Cardiac muscle cell (in vitro differentiated cells and primary cell): ENCODE results near the gene SLC29A1. TPM values are rescaled to one million over a fixed set of nuclear protein-coding genes. Genes with fewer than 3 reads are reported as not detected.

Experiments
- DNase-seq, 2 donors: peaks; one replicate each; pipeline versions ENCODE4 v3.0.0 to v3.0.0-alpha.2; 2010 to 2017; ENCODE audit warnings: low read depth in 1 of 2, low spot score in 1 of 2
- H3K27ac ChIP-seq: fragments of 200-600 bp; sonication (generic); 2 replicates; pipeline ENCODE4 v1.5.1; 2016
- H3K27me3 ChIP-seq: fragments of 200-600 bp; sonication (generic); 2 replicates; pipeline ENCODE4 v1.6.0; 2016; ENCODE audit warnings: control low read depth
- H3K36me3 ChIP-seq: fragments of 200-600 bp; sonication (generic); 2 replicates; pipeline ENCODE4 v1.5.1; 2016; ENCODE audit warnings: control low read depth
- H3K4me1 ChIP-seq: fragments of 200-600 bp; sonication (generic); 2 replicates; pipeline ENCODE4 v1.8.1; 2017; ENCODE audit warnings: low read depth, mild to moderate bottlenecking, mixed run types
- H3K4me3 ChIP-seq: fragments of 200-600 bp; sonication (generic); 2 replicates; pipeline ENCODE4 v1.5.1; 2016; ENCODE audit warnings: mild to moderate bottlenecking
- H3K9me3 ChIP-seq: fragments of 200-600 bp; sonication (generic); 2 replicates; pipeline ENCODE4 v1.5.1; 2017; ENCODE audit warnings: low read depth, mild to moderate bottlenecking, control low read depth
- polyA plus RNA-seq: library from polyadenylated mRNA; unstranded; fragments of >200 nt; fragmentation: Nextera tagmentation; extraction: Ambion mirVana; gene quantifications from 2 replicates; pipeline ENCODE4 v1.2.1, GENCODE V29; 2016
- total RNA-seq: library from RNA; depleted of rRNA; stranded (reverse); fragments of >200 nt; gene quantifications from 2 replicates; pipeline ENCODE4 v1.2.3, GENCODE V29; 2016
- TF ChIP-seq, protein P1 (sequence below): IDR thresholded peaks from 2 replicates; pipeline ENCODE4 v1.5.1; 2012; ENCODE audit warnings: low read depth, mild to moderate bottlenecking, low read length

The SLC29A1 gene
- total and polyA plus RNA-seq, 2 experiments from 2014 or later, result 62.7 to 88.7 TPM

GRCh38 chr6:44272999-44273566 is 49.7 kb downstream of the SLC29A1 start:
- peaks cover 57% of the 10 kb centered on the region for H3K27me3 ChIP-seq
- no peak for DNase-seq
- no peaks in the 10 kb centered on the region for H3K36me3 ChIP-seq
- no peaks in the 10 kb centered on the region for H3K9me3 ChIP-seq
- H3K4me1 ChIP-seq, result peaks cover 3% of the 10 kb centered on the region
- no peak overlapping the region for H3K27ac ChIP-seq
- H3K4me3 ChIP-seq, result no peak overlapping the region
- TF ChIP-seq, protein P1, sequence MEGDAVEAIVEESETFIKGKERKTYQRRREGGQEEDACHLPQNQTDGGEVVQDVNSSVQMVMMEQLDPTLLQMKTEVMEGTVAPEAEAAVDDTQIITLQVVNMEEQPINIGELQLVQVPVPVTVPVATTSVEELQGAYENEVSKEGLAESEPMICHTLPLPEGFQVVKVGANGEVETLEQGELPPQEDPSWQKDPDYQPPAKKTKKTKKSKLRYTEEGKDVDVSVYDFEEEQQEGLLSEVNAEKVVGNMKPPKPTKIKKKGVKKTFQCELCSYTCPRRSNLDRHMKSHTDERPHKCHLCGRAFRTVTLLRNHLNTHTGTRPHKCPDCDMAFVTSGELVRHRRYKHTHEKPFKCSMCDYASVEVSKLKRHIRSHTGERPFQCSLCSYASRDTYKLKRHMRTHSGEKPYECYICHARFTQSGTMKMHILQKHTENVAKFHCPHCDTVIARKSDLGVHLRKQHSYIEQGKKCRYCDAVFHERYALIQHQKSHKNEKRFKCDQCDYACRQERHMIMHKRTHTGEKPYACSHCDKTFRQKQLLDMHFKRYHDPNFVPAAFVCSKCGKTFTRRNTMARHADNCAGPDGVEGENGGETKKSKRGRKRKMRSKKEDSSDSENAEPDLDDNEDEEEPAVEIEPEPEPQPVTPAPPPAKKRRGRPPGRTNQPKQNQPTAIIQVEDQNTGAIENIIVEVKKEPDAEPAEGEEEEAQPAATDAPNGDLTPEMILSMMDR, result no peak

GRCh38 chr6:44273617-44274016 is 50.2 kb downstream of the SLC29A1 start:
- Histone ChIP-seq H3K27me3 (peaks cover 53% of the 10 kb centered on the region), H3K27ac (no peak overlapping the region), H3K4me1 (no peaks in the 10 kb centered on the region), H3K36me3 (no peaks in the 10 kb centered on the region), H3K9me3 (no peaks in the 10 kb centered on the region), H3K4me3 (no peak overlapping the region)
- TF ChIP-seq, protein P1, result no peak
- DNase-seq, result no peak

DNA sequence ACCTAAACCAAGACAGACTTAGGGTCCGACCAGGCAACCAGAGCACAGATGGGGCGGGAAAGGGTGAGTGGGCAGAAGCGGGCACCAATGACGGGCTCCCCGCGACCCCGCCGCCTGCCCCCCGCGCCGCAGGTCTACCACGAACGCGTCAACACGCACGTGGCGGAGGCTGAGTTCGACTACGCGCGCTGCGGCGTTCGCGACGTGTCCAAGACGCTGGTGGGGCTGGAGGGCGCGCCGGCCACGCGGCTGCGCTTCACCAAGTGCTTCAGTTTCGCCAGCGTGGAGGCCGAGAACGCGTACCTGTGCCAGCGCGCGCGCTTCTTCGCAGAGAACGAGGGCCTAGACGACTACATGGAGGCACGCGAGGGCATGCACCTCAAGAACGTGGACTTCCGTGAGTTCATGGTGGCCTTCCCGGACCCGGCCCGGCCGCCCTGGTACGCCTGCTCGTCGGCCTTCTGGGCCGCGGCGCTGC is 51.9 kb downstream of the SLC29A1 start:
- H3K27me3 ChIP-seq, result peaks cover 45% of the 10 kb centered on the region
- TF ChIP-seq, protein P1, result no peak

GRCh38 chr6:44275749-44276648 is 52.6 kb downstream of the SLC29A1 start:
- TF ChIP-seq, protein P1, result no peak
- Histone ChIP-seq H3K27me3 (peaks cover 48% of the 10 kb centered on the region), H3K27ac (no peak overlapping the region), H3K4me3 (no peak overlapping the region), H3K4me1 (no peaks in the 10 kb centered on the region), H3K9me3 (no peaks in the 10 kb centered on the region), H3K36me3 (no peaks in the 10 kb centered on the region)
- no peak for DNase-seq

More for the DNA sequence above, 51.9 kb downstream of the SLC29A1 start:
- Histone ChIP-seq H3K36me3 (no peaks in the 10 kb centered on the region), H3K4me1 (no peaks in the 10 kb centered on the region), H3K4me3 (no peak overlapping the region), H3K9me3 (no peaks in the 10 kb centered on the region), H3K27ac (no peak overlapping the region)
- DNase-seq, result no peak

- TF ChIP-seq, protein P1, result no peak
- no peak for DNase-seq
- Histone ChIP-seq H3K27ac (no peak overlapping the region), H3K27me3 (peaks cover 48% of the 10 kb centered on the region), H3K9me3 (no peaks in the 10 kb centered on the region), H3K4me1 (no peaks in the 10 kb centered on the region), H3K36me3 (no peaks in the 10 kb centered on the region), H3K4me3 (no peak overlapping the region)
These were observed 53.6 kb downstream of the SLC29A1 start for GRCh38 chr6:44276667-44277640.
